GM12878 (cell line): ENCODE results near the gene AOPEP. TPM values are rescaled to one million over a fixed set of nuclear protein-coding genes. Genes with fewer than 3 reads are reported as not detected.

Source experiments
- ATAC-seq: fragments of 200-7000 bp; cut with Tn5 transposase; 3 replicates; pipeline ENCODE4 v1.9.1; 2020; ENCODE audit warnings: mild to moderate bottlenecking, moderate library complexity
- BruUV-seq: library from RNA; stranded (reverse); fragments of 400-500 nt; replicated peaks from 2 replicates; lab custom pipeline; 2021; lab: Mats Ljungman, UMichigan
- CTCF ChIA-PET: fragments of 300-600 bp; sonication (Branson Sonifier 250); formaldehyde crosslinking; extraction: SDS; loops from one replicate; lab custom pipeline; 2021; ENCODE audit warnings: inconsistent platforms; lab: Yijun Ruan, JAX
- POLR2A ChIA-PET: fragments of 350-600 bp; formaldehyde crosslinking; extraction: SDS; loops from one replicate; lab custom pipeline; 2021; ENCODE audit warnings: inconsistent platforms; lab: Charles Lee
- RAD21 ChIA-PET: fragments of 300-600 bp; sonication (Branson Sonifier 250); formaldehyde crosslinking; loops from one replicate; lab custom pipeline; 2023; ENCODE audit warnings: antibody characterized with exemption; ENCODE audit not compliant: unreplicated experiment; lab: Charles Lee
- SMC1A ChIA-PET: fragments of 300-600 bp; sonication (Branson Sonifier 250); formaldehyde crosslinking; loops from one replicate; lab custom pipeline; 2023; ENCODE audit not compliant: unreplicated experiment, uncharacterized antibody; lab: Charles Lee
- DNase-seq: peaks from one replicate; pipeline ENCODE4 v3.0.0-alpha.2; 2011; ENCODE audit warnings: low read depth, low spot score
- FAIRE-seq: peaks from 3 replicates; lab custom pipeline; 2011; peaks lifted over from hg19 to GRCh38; lab: Jason Lieb, UNC
- H2AFZ ChIP-seq: 2 replicates; pipeline ENCODE4 v1.6.0; 2011; ENCODE audit warnings: low read depth, low read length, control low read depth; ENCODE audit not compliant: control insufficient read depth
- H3K27ac ChIP-seq: 2 replicates; pipeline ENCODE4 v1.5.1; 2011; ENCODE audit warnings: control low read depth; ENCODE audit not compliant: control insufficient read depth, insufficient read depth
- H3K27me3 ChIP-seq, 2 experiments: replicated peaks in 1 of 2; 2 replicates each; pipeline versions ENCODE4 v1.6.0 to v1.6.1; 2011; ENCODE audit warnings: low read length in 1 of 2; ENCODE audit not compliant: control insufficient read depth in 2 of 2, insufficient read depth in 2 of 2
- H3K36me3 ChIP-seq, 2 experiments: 2 replicates each; pipeline ENCODE4 v1.5.1; 2011; ENCODE audit warnings: low read length in 1 of 2; ENCODE audit not compliant: control insufficient read depth in 2 of 2, insufficient read depth in 2 of 2
- H3K4me1 ChIP-seq: 2 replicates; pipeline ENCODE4 v1.6.1; 2011; ENCODE audit warnings: mild to moderate bottlenecking, low read length, moderate library complexity, mixed read lengths; ENCODE audit not compliant: control insufficient read depth, insufficient read depth
- H3K4me2 ChIP-seq: 2 replicates; pipeline ENCODE4 v1.6.0; 2011; ENCODE audit warnings: control low read depth; ENCODE audit not compliant: control insufficient read depth, insufficient read depth
- H3K4me3 ChIP-seq: fragments of 200-600 bp; sonication (generic); 2 replicates; pipeline ENCODE4 v1.5.1; 2016
- H3K79me2 ChIP-seq: 2 replicates; pipeline ENCODE4 v1.6.0; 2011; ENCODE audit warnings: low read length; ENCODE audit not compliant: control insufficient read depth, insufficient read depth
- H3K9ac ChIP-seq: 2 replicates; pipeline ENCODE4 v1.8.0; 2011; ENCODE audit warnings: low read length, control low read depth, mixed read lengths; ENCODE audit not compliant: control insufficient read depth, insufficient read depth
- H3K9me3 ChIP-seq: replicated peaks from 3 replicates; pipeline ENCODE4 v1.5.1; 2011; ENCODE audit warnings: mild to moderate bottlenecking, low read length; ENCODE audit not compliant: control insufficient read depth, insufficient read depth
- H4K20me1 ChIP-seq: 2 replicates; pipeline ENCODE4 v1.6.0; 2011; ENCODE audit not compliant: control insufficient read depth, insufficient read depth
- CEBPB ChIP-seq, 2 experiments: fragments of 150-350 bp in 1 of 2; IDR thresholded peaks; 2 replicates each; pipeline ENCODE4 v1.6.1; 2012 to 2014; ENCODE audit warnings: low read depth in 2 of 2, low read length in 2 of 2, borderline replicate concordance in 1 of 2, inconsistent platforms in 1 of 2
- GATAD2B ChIP-seq: fragments of 450-650 bp; conservative IDR thresholded peaks from 2 replicates; pipeline ENCODE4 v1.6.1; 2017; ENCODE audit warnings: low read depth, mild to moderate bottlenecking, moderate library complexity
- RAD51 ChIP-seq: fragments of 450-650 bp; IDR thresholded peaks from 2 replicates; pipeline ENCODE4 v1.6.1; 2016; ENCODE audit warnings: moderate library complexity, mild to moderate bottlenecking, inconsistent platforms
- RCOR1 ChIP-seq: conservative IDR thresholded peaks from 2 replicates; pipeline ENCODE4 v1.6.1; 2012; ENCODE audit warnings: low read depth, low read length, improper control_type of control experiment
- RFX5 ChIP-seq: IDR thresholded peaks from 2 replicates; pipeline ENCODE4 v1.6.1; 2011; ENCODE audit warnings: low read depth, low read length, improper control_type of control experiment
- TARDBP ChIP-seq: IDR thresholded peaks from 2 replicates; pipeline ENCODE4 v1.6.1; 2016; ENCODE audit warnings: borderline replicate concordance
- WGBS: methylation state at CpG from one replicate; pipeline ENCODE4 v1.1.6; 2016; ENCODE audit warnings: low lambda C conversion rate; ENCODE audit not compliant: insufficient replicate concordance, insufficient coverage; ENCODE audit errors: missing lambda C conversion rate; 5-methylcytosine and 5-hydroxymethylcytosine counted together
- in situ Hi-C: fragments of 300-500 bp; cut with MboI; formaldehyde crosslinking; loops from 9 replicates; pipeline ENCODE4 v1.14.3; 2018; ENCODE audit warnings: mixed read lengths
- intact Hi-C: fragments of 100-400 bp; cut with micrococcal nuclease; formaldehyde crosslinking; loops from one replicate; pipeline ENCODE4 v1.14.2; 2022; ENCODE audit not compliant: unreplicated experiment
- polyA plus RNA-seq, 11 experiments: library from polyadenylated mRNA; depleted of rRNA in 4 of 11; unstranded in 6 of 11; stranded (reverse) in 5 of 11; fragments of >200 nt; fragmentation: Nextera tagmentation in 4 of 11; fragmentation: Illumina TruSeq in 1 of 11; extraction: Ambion mirVana in 4 of 11; extraction: Trizol in 1 of 11; gene quantifications; 1 replicate in 1 of 11; 2 replicates in 10 of 11; pipeline versions ENCODE4 v1.2.1 to v1.2.3, GENCODE V29; 2011 to 2016; ENCODE audit warnings: inconsistent platforms in 2 of 11, missing spikeins in 2 of 11, low read depth in 1 of 11
- total RNA-seq, 4 experiments: library from RNA; depleted of rRNA in 3 of 4; stranded (reverse); fragments of >200 nt in 3 of 4; fragmentation: Illumina TruSeq in 1 of 4; extraction: Trizol in 1 of 4; gene quantifications; 2 replicates each; pipeline versions ENCODE4 v1.2.1 to v1.2.3, GENCODE V29; 2013 to 2021
- TF ChIP-seq, protein P1 (sequence below), 3 experiments: IDR thresholded peaks in 2 of 3; conservative IDR thresholded peaks in 1 of 3; 2 replicates each; pipeline ENCODE4 v1.5.1; 2011; ENCODE audit warnings: low read depth in 3 of 3, low read length in 3 of 3, mild to moderate bottlenecking in 3 of 3, control low read depth in 2 of 3, moderate library complexity in 2 of 3, inconsistent platforms in 1 of 3, mixed read lengths in 1 of 3; ENCODE audit not compliant: control insufficient read depth in 2 of 3, insufficient read depth in 1 of 3; ENCODE audit errors: extremely low read depth in 1 of 3
- TF ChIP-seq, protein P2 (sequence below): fragments of 450-650 bp; IDR thresholded peaks from 2 replicates; pipeline ENCODE4 v1.6.1; 2018; ENCODE audit warnings: mild to moderate bottlenecking, low read depth, moderate library complexity; ENCODE audit not compliant: partially characterized antibody
- TF ChIP-seq, protein P3 (sequence below): fragments of 450-650 bp; IDR thresholded peaks from 2 replicates; pipeline ENCODE4 v1.6.1; 2017; ENCODE audit warnings: low read depth, mild to moderate bottlenecking, moderate library complexity
- TF ChIP-seq, protein P4 (sequence below): fragments of 450-650 bp; conservative IDR thresholded peaks from 2 replicates; pipeline ENCODE4 v1.6.1; 2017; ENCODE audit warnings: mild to moderate bottlenecking, moderate library complexity
- TF ChIP-seq, protein P5 (sequence below): IDR thresholded peaks from 2 replicates; pipeline ENCODE4 v1.6.1; 2012; ENCODE audit warnings: low read depth, low read length, improper control_type of control experiment

Gene AOPEP
- total and polyA plus RNA-seq, 10 of the 15 experiments (the other 5 are each of a cell fraction or from before 2014, with no cell fraction given): 2.3 to 16.9 (median 10.1) TPM

DNA sequence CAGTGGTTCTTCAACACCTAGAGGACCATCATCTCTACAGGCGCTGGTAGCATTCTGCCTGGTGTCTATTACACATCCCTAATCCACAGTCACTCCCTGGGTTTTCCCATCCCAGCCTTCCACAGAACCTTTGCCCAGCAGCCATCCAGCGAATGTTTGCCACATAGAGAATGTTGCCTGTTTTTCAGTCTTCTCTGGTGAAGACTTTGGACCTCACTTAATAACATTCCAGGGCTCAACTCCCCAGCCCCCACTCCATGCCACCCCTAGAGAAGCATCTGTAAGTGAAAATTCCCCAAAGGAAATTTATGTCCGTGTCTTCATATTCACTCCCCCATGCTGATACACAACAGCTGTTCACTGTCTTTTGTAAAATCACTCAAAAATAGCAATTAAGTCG, 249.6 kb downstream of the AOPEP start (continued):
- TF ChIP-seq, protein P1, sequence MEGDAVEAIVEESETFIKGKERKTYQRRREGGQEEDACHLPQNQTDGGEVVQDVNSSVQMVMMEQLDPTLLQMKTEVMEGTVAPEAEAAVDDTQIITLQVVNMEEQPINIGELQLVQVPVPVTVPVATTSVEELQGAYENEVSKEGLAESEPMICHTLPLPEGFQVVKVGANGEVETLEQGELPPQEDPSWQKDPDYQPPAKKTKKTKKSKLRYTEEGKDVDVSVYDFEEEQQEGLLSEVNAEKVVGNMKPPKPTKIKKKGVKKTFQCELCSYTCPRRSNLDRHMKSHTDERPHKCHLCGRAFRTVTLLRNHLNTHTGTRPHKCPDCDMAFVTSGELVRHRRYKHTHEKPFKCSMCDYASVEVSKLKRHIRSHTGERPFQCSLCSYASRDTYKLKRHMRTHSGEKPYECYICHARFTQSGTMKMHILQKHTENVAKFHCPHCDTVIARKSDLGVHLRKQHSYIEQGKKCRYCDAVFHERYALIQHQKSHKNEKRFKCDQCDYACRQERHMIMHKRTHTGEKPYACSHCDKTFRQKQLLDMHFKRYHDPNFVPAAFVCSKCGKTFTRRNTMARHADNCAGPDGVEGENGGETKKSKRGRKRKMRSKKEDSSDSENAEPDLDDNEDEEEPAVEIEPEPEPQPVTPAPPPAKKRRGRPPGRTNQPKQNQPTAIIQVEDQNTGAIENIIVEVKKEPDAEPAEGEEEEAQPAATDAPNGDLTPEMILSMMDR (IDR thresholded peaks at IDR 0.05 in 2 of 3, conservative IDR thresholded peaks at IDR 0.05 in 1 of 3; ENCODE audit: control insufficient read depth in 2 of 3, extremely low read depth in 1 of 3, insufficient read depth in 1 of 3, low read depth in 3 of 3, low read length in 3 of 3): no peak

DNA sequence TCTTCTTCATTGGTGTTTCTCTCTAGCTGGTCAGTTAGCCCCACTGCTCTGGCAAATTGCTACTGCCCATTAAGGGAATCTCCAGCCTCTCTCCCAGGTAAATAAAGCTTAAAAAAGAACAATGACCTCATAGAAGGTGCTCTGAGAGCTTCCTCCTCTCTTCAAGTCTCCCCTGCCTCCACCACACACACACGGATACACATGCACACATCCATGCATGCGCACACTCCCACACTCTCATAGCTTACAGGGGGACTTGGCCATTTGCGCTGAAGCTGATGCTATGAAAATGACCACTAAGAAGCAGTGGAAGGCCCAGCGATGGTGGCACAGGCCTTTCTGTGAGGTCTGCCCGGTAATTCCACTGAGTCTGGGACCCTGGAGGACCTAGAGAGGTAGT, 250.9 kb downstream of the AOPEP start:
- SMC1A ChIA-PET: interaction anchor here (0.7 kb wide), 1 partner anchor 158 kb away, joined by 4 read pairs; no protein-coding TSS in a partner anchor
- no peak overlapping the region for H3K9ac ChIP-seq
- H3K4me1 ChIP-seq: no peaks in the 10 kb centered on the region
- no peaks in the 10 kb centered on the region for H3K79me2 ChIP-seq
- ATAC-seq (no peak), FAIRE-seq (no peak), DNase-seq (no peak)
- H3K4me3 ChIP-seq: no peak overlapping the region
- H4K20me1 ChIP-seq: no peaks in the 10 kb centered on the region
- 83% methylated on average over 5 of the region's 5 CpGs for WGBS
- H3K36me3 ChIP-seq: no peaks in the 10 kb centered on the region
- no peaks in the 10 kb centered on the region for H3K9me3 ChIP-seq
- RAD21 ChIA-PET: no interaction called here
- no TSS peak for BruUV-seq
- in situ Hi-C loops (no loop called here), intact Hi-C loops (no loop called here)
- H3K4me2 ChIP-seq: no peak overlapping the region
- no peaks in the 10 kb centered on the region for H3K27me3 ChIP-seq
- H2AFZ ChIP-seq: no peak overlapping the region
- no peak overlapping the region for H3K27ac ChIP-seq
- CTCF ChIA-PET: interaction anchor here (1.2 kb wide), 1 partner anchor 296 kb away, joined by 3 read pairs; no protein-coding TSS in a partner anchor
- POLR2A ChIA-PET: no interaction called here
- TF ChIP-seq, protein P2, sequence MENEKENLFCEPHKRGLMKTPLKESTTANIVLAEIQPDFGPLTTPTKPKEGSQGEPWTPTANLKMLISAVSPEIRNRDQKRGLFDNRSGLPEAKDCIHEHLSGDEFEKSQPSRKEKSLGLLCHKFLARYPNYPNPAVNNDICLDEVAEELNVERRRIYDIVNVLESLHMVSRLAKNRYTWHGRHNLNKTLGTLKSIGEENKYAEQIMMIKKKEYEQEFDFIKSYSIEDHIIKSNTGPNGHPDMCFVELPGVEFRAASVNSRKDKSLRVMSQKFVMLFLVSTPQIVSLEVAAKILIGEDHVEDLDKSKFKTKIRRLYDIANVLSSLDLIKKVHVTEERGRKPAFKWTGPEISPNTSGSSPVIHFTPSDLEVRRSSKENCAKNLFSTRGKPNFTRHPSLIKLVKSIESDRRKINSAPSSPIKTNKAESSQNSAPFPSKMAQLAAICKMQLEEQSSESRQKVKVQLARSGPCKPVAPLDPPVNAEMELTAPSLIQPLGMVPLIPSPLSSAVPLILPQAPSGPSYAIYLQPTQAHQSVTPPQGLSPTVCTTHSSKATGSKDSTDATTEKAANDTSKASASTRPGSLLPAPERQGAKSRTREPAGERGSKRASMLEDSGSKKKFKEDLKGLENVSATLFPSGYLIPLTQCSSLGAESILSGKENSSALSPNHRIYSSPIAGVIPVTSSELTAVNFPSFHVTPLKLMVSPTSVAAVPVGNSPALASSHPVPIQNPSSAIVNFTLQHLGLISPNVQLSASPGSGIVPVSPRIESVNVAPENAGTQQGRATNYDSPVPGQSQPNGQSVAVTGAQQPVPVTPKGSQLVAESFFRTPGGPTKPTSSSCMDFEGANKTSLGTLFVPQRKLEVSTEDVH: no peak
- TF ChIP-seq, protein P3, sequence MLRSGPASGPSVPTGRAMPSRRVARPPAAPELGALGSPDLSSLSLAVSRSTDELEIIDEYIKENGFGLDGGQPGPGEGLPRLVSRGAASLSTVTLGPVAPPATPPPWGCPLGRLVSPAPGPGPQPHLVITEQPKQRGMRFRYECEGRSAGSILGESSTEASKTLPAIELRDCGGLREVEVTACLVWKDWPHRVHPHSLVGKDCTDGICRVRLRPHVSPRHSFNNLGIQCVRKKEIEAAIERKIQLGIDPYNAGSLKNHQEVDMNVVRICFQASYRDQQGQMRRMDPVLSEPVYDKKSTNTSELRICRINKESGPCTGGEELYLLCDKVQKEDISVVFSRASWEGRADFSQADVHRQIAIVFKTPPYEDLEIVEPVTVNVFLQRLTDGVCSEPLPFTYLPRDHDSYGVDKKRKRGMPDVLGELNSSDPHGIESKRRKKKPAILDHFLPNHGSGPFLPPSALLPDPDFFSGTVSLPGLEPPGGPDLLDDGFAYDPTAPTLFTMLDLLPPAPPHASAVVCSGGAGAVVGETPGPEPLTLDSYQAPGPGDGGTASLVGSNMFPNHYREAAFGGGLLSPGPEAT: no peak
- TF ChIP-seq, protein P4, sequence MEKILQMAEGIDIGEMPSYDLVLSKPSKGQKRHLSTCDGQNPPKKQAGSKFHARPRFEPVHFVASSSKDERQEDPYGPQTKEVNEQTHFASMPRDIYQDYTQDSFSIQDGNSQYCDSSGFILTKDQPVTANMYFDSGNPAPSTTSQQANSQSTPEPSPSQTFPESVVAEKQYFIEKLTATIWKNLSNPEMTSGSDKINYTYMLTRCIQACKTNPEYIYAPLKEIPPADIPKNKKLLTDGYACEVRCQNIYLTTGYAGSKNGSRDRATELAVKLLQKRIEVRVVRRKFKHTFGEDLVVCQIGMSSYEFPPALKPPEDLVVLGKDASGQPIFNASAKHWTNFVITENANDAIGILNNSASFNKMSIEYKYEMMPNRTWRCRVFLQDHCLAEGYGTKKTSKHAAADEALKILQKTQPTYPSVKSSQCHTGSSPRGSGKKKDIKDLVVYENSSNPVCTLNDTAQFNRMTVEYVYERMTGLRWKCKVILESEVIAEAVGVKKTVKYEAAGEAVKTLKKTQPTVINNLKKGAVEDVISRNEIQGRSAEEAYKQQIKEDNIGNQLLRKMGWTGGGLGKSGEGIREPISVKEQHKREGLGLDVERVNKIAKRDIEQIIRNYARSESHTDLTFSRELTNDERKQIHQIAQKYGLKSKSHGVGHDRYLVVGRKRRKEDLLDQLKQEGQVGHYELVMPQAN: no peak
- no peak for TF ChIP-seq TARDBP
- TF ChIP-seq RFX5: no peak
- TF ChIP-seq, protein P5, sequence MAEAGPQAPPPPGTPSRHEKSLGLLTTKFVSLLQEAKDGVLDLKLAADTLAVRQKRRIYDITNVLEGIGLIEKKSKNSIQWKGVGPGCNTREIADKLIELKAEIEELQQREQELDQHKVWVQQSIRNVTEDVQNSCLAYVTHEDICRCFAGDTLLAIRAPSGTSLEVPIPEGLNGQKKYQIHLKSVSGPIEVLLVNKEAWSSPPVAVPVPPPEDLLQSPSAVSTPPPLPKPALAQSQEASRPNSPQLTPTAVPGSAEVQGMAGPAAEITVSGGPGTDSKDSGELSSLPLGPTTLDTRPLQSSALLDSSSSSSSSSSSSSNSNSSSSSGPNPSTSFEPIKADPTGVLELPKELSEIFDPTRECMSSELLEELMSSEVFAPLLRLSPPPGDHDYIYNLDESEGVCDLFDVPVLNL: no peak
- TF ChIP-seq RCOR1: no peak
- no peak for TF ChIP-seq GATAD2B
- TF ChIP-seq CEBPB (IDR thresholded peaks at IDR 0.05; ENCODE audit: borderline replicate concordance in 1 of 2, low read depth in 2 of 2, low read length in 2 of 2): no peak
- no peak for TF ChIP-seq RAD51
